ENCODE data around the gene NRL. TPM values are rescaled to one million over a fixed set of nuclear protein-coding genes. Genes with fewer than 3 reads are reported as not detected.

NRL gene
- total RNA-seq, 1 donor from 2014 or later: 3.6 TPM

DNA sequence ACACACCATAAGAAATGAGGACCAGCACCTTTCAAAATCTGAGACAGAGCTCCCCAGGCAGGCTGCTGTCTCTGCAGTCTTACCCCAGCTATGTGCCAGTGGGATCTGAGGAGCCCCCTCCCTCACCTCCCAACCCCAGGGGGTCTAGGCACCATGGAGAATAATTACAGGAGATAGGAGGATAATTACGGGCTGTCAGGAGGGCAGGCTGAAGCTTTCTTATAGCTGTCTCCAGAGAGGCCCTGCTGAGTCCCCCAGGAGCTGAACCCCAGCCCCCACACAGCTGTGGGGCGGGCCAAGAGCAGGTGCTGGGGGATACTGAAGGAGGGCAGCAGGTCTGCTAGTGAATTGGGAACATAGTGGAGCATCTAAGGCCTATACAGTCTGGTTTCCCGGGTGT is 36.6 kb downstream of the NRL start:
- Histone ChIP-seq H3K4me3 (ENCODE audit: low read depth, low read length) (no peak overlapping the region), H3K36me3 (ENCODE audit: control insufficient read depth, insufficient read depth, low read length) (no peaks in the 10 kb centered on the region), H3K27me3 (ENCODE audit: control insufficient read depth, insufficient read depth, low read length) (peaks cover 34% of the 10 kb centered on the region)
- no peak for DNase-seq (ENCODE audit: low read depth)
- TF ChIP-seq, protein P1, sequence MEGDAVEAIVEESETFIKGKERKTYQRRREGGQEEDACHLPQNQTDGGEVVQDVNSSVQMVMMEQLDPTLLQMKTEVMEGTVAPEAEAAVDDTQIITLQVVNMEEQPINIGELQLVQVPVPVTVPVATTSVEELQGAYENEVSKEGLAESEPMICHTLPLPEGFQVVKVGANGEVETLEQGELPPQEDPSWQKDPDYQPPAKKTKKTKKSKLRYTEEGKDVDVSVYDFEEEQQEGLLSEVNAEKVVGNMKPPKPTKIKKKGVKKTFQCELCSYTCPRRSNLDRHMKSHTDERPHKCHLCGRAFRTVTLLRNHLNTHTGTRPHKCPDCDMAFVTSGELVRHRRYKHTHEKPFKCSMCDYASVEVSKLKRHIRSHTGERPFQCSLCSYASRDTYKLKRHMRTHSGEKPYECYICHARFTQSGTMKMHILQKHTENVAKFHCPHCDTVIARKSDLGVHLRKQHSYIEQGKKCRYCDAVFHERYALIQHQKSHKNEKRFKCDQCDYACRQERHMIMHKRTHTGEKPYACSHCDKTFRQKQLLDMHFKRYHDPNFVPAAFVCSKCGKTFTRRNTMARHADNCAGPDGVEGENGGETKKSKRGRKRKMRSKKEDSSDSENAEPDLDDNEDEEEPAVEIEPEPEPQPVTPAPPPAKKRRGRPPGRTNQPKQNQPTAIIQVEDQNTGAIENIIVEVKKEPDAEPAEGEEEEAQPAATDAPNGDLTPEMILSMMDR (IDR thresholded peaks at IDR 0.05; ENCODE audit: insufficient read depth, low read length, poor library complexity, severe bottlenecking): no peak

DNA sequence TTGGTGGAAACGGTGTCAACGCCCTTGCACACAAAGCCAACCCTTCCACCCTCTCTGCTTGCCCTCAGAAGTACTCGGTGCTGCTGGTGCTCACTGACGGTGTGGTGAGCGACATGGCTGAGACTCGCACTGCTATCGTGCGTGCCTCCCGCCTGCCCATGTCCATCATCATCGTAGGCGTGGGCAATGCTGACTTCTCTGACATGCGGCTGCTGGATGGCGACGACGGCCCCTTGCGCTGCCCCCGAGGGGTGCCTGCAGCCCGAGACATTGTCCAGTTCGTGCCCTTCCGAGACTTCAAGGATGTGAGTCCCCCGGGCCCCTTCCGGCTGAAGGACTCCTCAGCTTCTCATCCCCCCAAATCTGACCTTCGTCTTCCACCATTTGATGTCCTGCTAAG is 37.7 kb downstream of the NRL start:
- Histone ChIP-seq H3K27me3 (ENCODE audit: control insufficient read depth, insufficient read depth, low read length) (peaks cover 34% of the 10 kb centered on the region), H3K36me3 (ENCODE audit: control insufficient read depth, insufficient read depth, low read length) (no peaks in the 10 kb centered on the region), H3K4me3 (ENCODE audit: low read depth, low read length) (no peak overlapping the region)
- TF ChIP-seq, protein P1 (IDR thresholded peaks at IDR 0.05; ENCODE audit: insufficient read depth, low read length, poor library complexity, severe bottlenecking): no peak
- DNase-seq (ENCODE audit: low read depth): no peak

DNA sequence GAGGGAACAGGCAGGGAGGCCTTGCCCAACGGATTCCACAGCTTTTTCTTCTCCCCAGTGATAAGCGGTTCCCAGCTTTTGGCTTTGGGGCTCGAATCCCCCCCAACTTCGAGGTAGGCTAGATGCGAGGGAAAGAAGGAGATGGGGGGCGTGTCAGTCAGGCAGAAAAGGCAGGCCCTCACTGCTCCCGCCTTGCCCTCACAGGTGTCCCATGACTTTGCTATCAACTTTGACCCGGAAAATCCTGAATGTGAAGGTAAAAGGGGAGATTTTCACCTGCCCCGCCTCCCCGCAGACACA is 38.5 kb downstream of the NRL start:
- DNase-seq (ENCODE audit: low read depth): no peak
- H3K36me3 ChIP-seq (ENCODE audit: control insufficient read depth, insufficient read depth, low read length): no peaks in the 10 kb centered on the region
- no peak overlapping the region for H3K4me3 ChIP-seq (ENCODE audit: low read depth, low read length)
- peaks cover 30% of the 10 kb centered on the region for H3K27me3 ChIP-seq (ENCODE audit: control insufficient read depth, insufficient read depth, low read length)
- TF ChIP-seq, protein P1 (IDR thresholded peaks at IDR 0.05; ENCODE audit: insufficient read depth, low read length, poor library complexity, severe bottlenecking): no peak

GRCh38 chr14:24075485-24076301 is 39.1 kb downstream of the NRL start:
- Histone ChIP-seq H3K4me3 (ENCODE audit: low read depth, low read length) (no peak overlapping the region), H3K36me3 (ENCODE audit: control insufficient read depth, insufficient read depth, low read length) (no peaks in the 10 kb centered on the region), H3K27me3 (ENCODE audit: control insufficient read depth, insufficient read depth, low read length) (peaks cover 33% of the 10 kb centered on the region)
- no peak for DNase-seq (ENCODE audit: low read depth)
- TF ChIP-seq, protein P1 (IDR thresholded peaks at IDR 0.05; ENCODE audit: insufficient read depth, low read length, poor library complexity, severe bottlenecking): no peak

- TF ChIP-seq, protein P1 (IDR thresholded peaks at IDR 0.05; ENCODE audit: insufficient read depth, low read length, poor library complexity, severe bottlenecking): no peak
- Histone ChIP-seq H3K27me3 (ENCODE audit: control insufficient read depth, insufficient read depth, low read length) (peaks cover 31% of the 10 kb centered on the region), H3K36me3 (ENCODE audit: control insufficient read depth, insufficient read depth, low read length) (no peaks in the 10 kb centered on the region), H3K4me3 (ENCODE audit: low read depth, low read length) (no peak overlapping the region)
- DNase-seq (ENCODE audit: low read depth): no peak
Measured at GRCh38 chr14:24074625-24075484, 39.9 kb downstream of the NRL start.

Data from kidney epithelial cell (primary cell).